HL-60/S4 treated with phorbol 12-myristate 13-acetate at 8.2 ng/mL for 4 days and 3 days (cell line): ENCODE results near the gene AGAP5.

Experiments
- in situ Hi-C: fragments of 300-500 bp; cut with MboI; formaldehyde crosslinking; loops from 2 replicates; pipeline ENCODE4 v1.15.0; 2022; ENCODE audit warnings: low sequenced_read_pairs

Gene AGAP5

GRCh38 chr10:73655990-73656298 is 42.0 kb downstream of the AGAP5 start, which contains the start of gene SYNPO2L:
SYNPO2L (minus strand) TSS chr10:73656029; CDS start chr10:73655922, 107 bp downstream.
- in situ Hi-C loops: no loop called here

GRCh38 chr10:73655257-73655989 is 42.5 kb downstream of the AGAP5 start:
- in situ Hi-C loops: no loop called here

- in situ Hi-C loops: no loop called here
These were observed 44.2 kb downstream of the AGAP5 start for GRCh38 chr10:73653701-73654100.

- in situ Hi-C loops: no loop called here
These were observed 44.7 kb downstream of the AGAP5 start for GRCh38 chr10:73653195-73653594.

GRCh38 chr10:73650537-73651331 is 47.2 kb downstream of the AGAP5 start:
- in situ Hi-C loops: no loop called here

GRCh38 chr10:73649876-73650536 is 47.9 kb downstream of the AGAP5 start:
- in situ Hi-C loops: no loop called here

GRCh38 chr10:73648975-73649829 is 48.7 kb downstream of the AGAP5 start:
- in situ Hi-C loops: no loop called here

- in situ Hi-C loops: no loop called here
These were observed 49.8 kb downstream of the AGAP5 start for GRCh38 chr10:73647875-73648651.

GRCh38 chr10:73647211-73647874 is 50.6 kb downstream of the AGAP5 start:
- in situ Hi-C loops: no loop called here

GRCh38 chr10:73646598-73647041 is 51.3 kb downstream of the AGAP5 start:
- in situ Hi-C loops: no loop called here

- in situ Hi-C loops: no loop called here
These were observed 52.7 kb downstream of the AGAP5 start for GRCh38 chr10:73645251-73645650.

GRCh38 chr10:73644767-73645166 is 53.1 kb downstream of the AGAP5 start:
- in situ Hi-C loops: loop anchor here (5.0 kb wide), 1 partner anchor 112 kb away; no protein-coding TSS in a partner anchor

GRCh38 chr10:73644015-73644743 is 53.7 kb downstream of the AGAP5 start:
- in situ Hi-C loops: loop anchor here (5.0 kb wide), 1 partner anchor 112 kb away; no protein-coding TSS in a partner anchor

GRCh38 chr10:73643362-73643761 is 54.5 kb downstream of the AGAP5 start:
- in situ Hi-C loops: loop anchor here (5.0 kb wide), 1 partner anchor 111 kb away; no protein-coding TSS in a partner anchor

GRCh38 chr10:73641328-73642060 is 56.4 kb downstream of the AGAP5 start, which contains the start of gene MYOZ1:
MYOZ1 (minus strand) TSS chr10:73641474; CDS start chr10:73640017, 1,457 bp downstream.
- in situ Hi-C loops: loop anchor here (5.0 kb wide), 1 partner anchor 109 kb away; no protein-coding TSS in a partner anchor

GRCh38 chr10:73639286-73639685 is 58.6 kb downstream of the AGAP5 start:
- in situ Hi-C loops: no loop called here

- in situ Hi-C loops: no loop called here
These were observed 62.1 kb downstream of the AGAP5 start for GRCh38 chr10:73635781-73636180.

- in situ Hi-C loops: no loop called here
These were observed 63.5 kb downstream of the AGAP5 start for GRCh38 chr10:73634421-73634820.
